IMR-90 (cell line): ENCODE data around the gene WSB2. TPM values are rescaled to one million over a fixed set of nuclear protein-coding genes. Genes with fewer than 3 reads are reported as not detected.
A peak's percentile ranks its signal among the peaks of the same experiment; 100 is the strongest.

Experiments
- ATAC-seq: fragments of 200-7000 bp; cut with Tn5 transposase; 2 replicates; pipeline ENCODE4 v1.9.1; 2020; ENCODE audit warnings: low read depth, mild to moderate bottlenecking, moderate library complexity
- BruUV-seq: library from RNA; stranded (reverse); fragments of 400-500 nt; replicated peaks from 2 replicates; lab custom pipeline; 2021; lab: Mats Ljungman, UMichigan
- CTCF ChIA-PET: fragments of 300-600 bp; formaldehyde crosslinking; extraction: SDS; loops from one replicate; lab custom pipeline; 2021; ENCODE audit warnings: antibody characterized with exemption; lab: Yijun Ruan, JAX
- POLR2A ChIA-PET: fragments of 300-600 bp; sonication (Branson Sonifier 250); formaldehyde crosslinking; loops from one replicate; lab custom pipeline; 2022; ENCODE audit warnings: antibody characterized with exemption; ENCODE audit not compliant: unreplicated experiment; lab: Charles Lee
- DNase-seq: peaks from one replicate; pipeline ENCODE4 v3.0.0; 2013
- H2AFZ ChIP-seq: replicated peaks from 2 replicates; pipeline ENCODE3; 2013; ENCODE audit warnings: low read length, mild to moderate bottlenecking; ENCODE audit not compliant: poor library complexity
- H2AK5ac ChIP-seq: 2 replicates; pipeline ENCODE4 v1.6.1; 2013; ENCODE audit warnings: low read depth, low read length, inconsistent platforms
- H2AK9ac ChIP-seq: replicated peaks from 2 replicates; pipeline ENCODE3; 2013; ENCODE audit warnings: mild to moderate bottlenecking, low read depth, low read length, moderate library complexity; ENCODE audit not compliant: poor library complexity
- H2BK120ac ChIP-seq: 2 replicates; pipeline ENCODE4 v1.6.1; 2013; ENCODE audit warnings: low read depth, low read length, inconsistent platforms
- H2BK15ac ChIP-seq: 3 replicates; pipeline ENCODE4 v1.6.1; 2013; ENCODE audit warnings: low read depth, low read length, inconsistent platforms
- H2BK20ac ChIP-seq: 2 replicates; pipeline ENCODE4 v1.6.1; 2013; ENCODE audit warnings: low read depth, mild to moderate bottlenecking, inconsistent platforms, low read length, moderate library complexity
- H2BK5ac ChIP-seq: 2 replicates; pipeline ENCODE4 v1.6.1; 2013; ENCODE audit warnings: mild to moderate bottlenecking, low read depth, low read length, inconsistent platforms; ENCODE audit not compliant: poor library complexity, severe bottlenecking
- H3K14ac ChIP-seq: replicated peaks from 2 replicates; pipeline ENCODE4 v1.6.1; 2013; ENCODE audit warnings: low read depth, low read length, inconsistent platforms
- H3K18ac ChIP-seq: 2 replicates; pipeline ENCODE4 v1.6.1; 2013; ENCODE audit warnings: low read depth, low read length, control low read depth
- H3K23ac ChIP-seq: 2 replicates; pipeline ENCODE4 v1.6.1; 2013; ENCODE audit warnings: low read depth, low read length, inconsistent platforms
- H3K27ac ChIP-seq: 2 replicates; pipeline ENCODE4 v1.5.1; 2013; ENCODE audit warnings: mild to moderate bottlenecking, control low read depth, low read length; ENCODE audit not compliant: insufficient read depth
- H3K27me3 ChIP-seq: 2 replicates; pipeline ENCODE4 v1.6.1; 2013; ENCODE audit warnings: low read length; ENCODE audit not compliant: control insufficient read depth, insufficient read depth
- H3K36me3 ChIP-seq: 2 replicates; pipeline ENCODE4 v1.6.1; 2013; ENCODE audit warnings: low read length, mixed read lengths; ENCODE audit not compliant: control insufficient read depth, insufficient read depth
- H3K4ac ChIP-seq: 2 replicates; pipeline ENCODE4 v1.6.1; 2013; ENCODE audit warnings: low read depth, low read length, inconsistent platforms
- H3K4me1 ChIP-seq: 2 replicates; pipeline ENCODE4 v1.6.1; 2013; ENCODE audit warnings: low read length, mixed read lengths; ENCODE audit not compliant: control insufficient read depth, insufficient read depth
- H3K4me2 ChIP-seq: 2 replicates; pipeline ENCODE4 v1.6.1; 2013; ENCODE audit warnings: low read depth, mild to moderate bottlenecking, control low read depth, low read length, moderate library complexity
- H3K4me3 ChIP-seq: 2 replicates; pipeline ENCODE4 v1.5.1; 2013; ENCODE audit warnings: low read depth, mild to moderate bottlenecking, control low read depth, low read length, moderate library complexity; ENCODE audit not compliant: insufficient read depth
- H3K56ac ChIP-seq: 2 replicates; pipeline ENCODE4 v1.6.1; 2013; ENCODE audit warnings: low read length, inconsistent platforms; ENCODE audit not compliant: insufficient read depth; ENCODE audit errors: extremely low read depth
- H3K79me1 ChIP-seq, 2 experiments: 2 replicates each; pipeline ENCODE4 v1.6.1; 2013; ENCODE audit warnings: low read length in 2 of 2, inconsistent platforms in 1 of 2, low read depth in 1 of 2
- H3K9ac ChIP-seq: 2 replicates; pipeline ENCODE4 v1.6.1; 2013; ENCODE audit warnings: low read depth, low read length, control low read depth
- H3K9me1 ChIP-seq: 2 replicates; pipeline ENCODE4 v1.6.1; 2013; ENCODE audit warnings: low read length, inconsistent platforms; ENCODE audit not compliant: insufficient read depth
- H3K9me3 ChIP-seq: 2 replicates; pipeline ENCODE4 v1.6.1; 2013; ENCODE audit warnings: low read length; ENCODE audit not compliant: control insufficient read depth, insufficient read depth
- H4K20me1 ChIP-seq: 2 replicates; pipeline ENCODE4 v1.6.1; 2013; ENCODE audit warnings: low read length, inconsistent platforms; ENCODE audit not compliant: insufficient read depth
- H4K5ac ChIP-seq: 2 replicates; pipeline ENCODE4 v1.6.1; 2013; ENCODE audit warnings: mild to moderate bottlenecking, low read depth, low read length, control low read depth
- H4K8ac ChIP-seq, 2 experiments: 2 replicates each; pipeline ENCODE4 v1.6.1; 2013; ENCODE audit warnings: low read depth in 2 of 2, low read length in 2 of 2, control low read depth in 1 of 2, inconsistent platforms in 1 of 2
- H4K91ac ChIP-seq: 2 replicates; pipeline ENCODE4 v1.6.1; 2013; ENCODE audit warnings: low read depth, low read length, inconsistent platforms; ENCODE audit not compliant: insufficient read depth
- BHLHE40 ChIP-seq: fragments of 150-350 bp; IDR thresholded peaks from 2 replicates; pipeline ENCODE4 v1.6.1; 2016; ENCODE audit warnings: mild to moderate bottlenecking, low read depth, low read length
- CEBPB ChIP-seq: IDR thresholded peaks from 2 replicates; pipeline ENCODE4 v1.6.1; 2012; ENCODE audit warnings: low read depth, low read length, improper control_type of control experiment
- CHD1 ChIP-seq: IDR thresholded peaks from 2 replicates; pipeline ENCODE4 v1.6.1; 2012; ENCODE audit warnings: low read depth, low read length, improper control_type of control experiment
- FOS ChIP-seq: fragments of 150-350 bp; IDR thresholded peaks from 2 replicates; pipeline ENCODE4 v1.6.1; 2016; ENCODE audit warnings: low read depth, low read length
- MAFK ChIP-seq: IDR thresholded peaks from 2 replicates; pipeline ENCODE4 v1.6.1; 2012; ENCODE audit warnings: low read depth, low read length, improper control_type of control experiment
- MAZ ChIP-seq: IDR thresholded peaks from 2 replicates; pipeline ENCODE4 v1.6.1; 2012; ENCODE audit warnings: low read depth, mild to moderate bottlenecking, low read length, improper control_type of control experiment, moderate library complexity, borderline replicate concordance
- NFE2L2 ChIP-seq: fragments of 150-350 bp; IDR thresholded peaks from 2 replicates; pipeline ENCODE4 v1.6.1; 2016; ENCODE audit warnings: low read depth, mild to moderate bottlenecking, low read length
- RAD21 ChIP-seq: IDR thresholded peaks from 2 replicates; pipeline ENCODE4 v1.6.1; 2012; ENCODE audit warnings: low read length, improper control_type of control experiment
- WGBS, 2 experiments: methylation state at CpG; one replicate each; pipeline versions ENCODE4 v1.1.5 to v1.1.7; 2013; ENCODE audit warnings: missing lambda C conversion rate in 2 of 2; ENCODE audit not compliant: insufficient read length in 1 of 2; ENCODE audit errors: extremely low coverage in 2 of 2; 5-methylcytosine and 5-hydroxymethylcytosine counted together
- dilution Hi-C: fragments of 300-500 bp; cut with HindIII; formaldehyde crosslinking; loops from one replicate; pipeline ENCODE4 v1.14.3; 2018; ENCODE audit warnings: low sequenced_read_pairs; ENCODE audit not compliant: unreplicated experiment
- in situ Hi-C: fragments of 300-500 bp; cut with MboI; formaldehyde crosslinking; loops from 3 replicates; pipeline ENCODE4 v1.14.3; 2019; ENCODE audit warnings: low sequenced_read_pairs, inconsistent platforms, mixed read lengths
- intact Hi-C: fragments of 100-400 bp; cut with micrococcal nuclease; formaldehyde crosslinking; loops from 2 replicates; pipeline ENCODE4 v1.10.0; 2022
- polyA plus RNA-seq, 3 experiments: library from polyadenylated mRNA; depleted of rRNA; stranded (reverse); fragments of >200 nt; gene quantifications; 2 replicates each; pipeline ENCODE4 v1.2.3, GENCODE V29; 2012; ENCODE audit warnings: low replicate concordance in 1 of 3
- total RNA-seq: library from RNA; depleted of rRNA; stranded (reverse); fragments of >200 nt; gene quantifications from 2 replicates; pipeline ENCODE4 v1.2.3, GENCODE V29; 2012
- TF ChIP-seq, protein P1 (sequence below): conservative IDR thresholded peaks from 2 replicates; pipeline ENCODE4 v1.5.1; 2012; ENCODE audit warnings: mild to moderate bottlenecking, low read depth, low read length, improper control_type of control experiment

WSB2 gene
- total and polyA plus RNA-seq, 2 of the 4 experiments (the other 2 are of a cell fraction), result 92.8 to 180 TPM

GRCh38 chr12:118073768-118074167 is 12.8 kb upstream of the WSB2 start:
- Histone ChIP-seq H3K27me3 (no peaks in the 10 kb centered on the region), H4K5ac (no peak overlapping the region), H2AFZ (peak overlapping the region; percentile 43), H4K91ac (no peak overlapping the region), H3K4me2 (no peak overlapping the region), H3K14ac (no peak overlapping the region), H3K23ac (no peak overlapping the region), H2AK5ac (no peak overlapping the region), H2BK120ac (no peak overlapping the region), H3K9me1 (0 out of 2 replicates have a peak, but pooled peaks cover 4% of the 10 kb centered on the region), H3K79me1 (no peaks in the 10 kb centered on the region), H4K20me1 (no peaks in the 10 kb centered on the region), H2AK9ac (no peak overlapping the region), H2BK15ac (no peak overlapping the region), H2BK5ac (peak overlapping the region; percentile 19), H3K56ac (no peak overlapping the region), H3K4me1 (no peaks in the 10 kb centered on the region), H3K4me3 (no peak overlapping the region), H3K9me3 (peaks cover 3% of the 10 kb centered on the region; the same call in 1 of the 2 replicates), H3K18ac (no peak overlapping the region), H4K8ac (no peak overlapping the region), H3K36me3 (peaks cover 9% of the 10 kb centered on the region), H2BK20ac (no peak overlapping the region), H3K4ac (no peak overlapping the region), H3K9ac (no peak overlapping the region), H3K27ac (no peak overlapping the region)
- ATAC-seq (no peak), DNase-seq (no peak)
- dilution Hi-C loops, result no loop called here
- intact Hi-C loops, result no loop called here
- in situ Hi-C loops, result no loop called here
- BruUV-seq, result no TSS peak
- CTCF ChIA-PET, result no interaction called here
- POLR2A ChIA-PET, result no interaction called here
- 100% methylated on average over 1 of the region's 4 CpGs; no CpG with 5 or more reads in 1 of the 2 experiments for WGBS, 2 experiments
- TF ChIP-seq, protein P1, sequence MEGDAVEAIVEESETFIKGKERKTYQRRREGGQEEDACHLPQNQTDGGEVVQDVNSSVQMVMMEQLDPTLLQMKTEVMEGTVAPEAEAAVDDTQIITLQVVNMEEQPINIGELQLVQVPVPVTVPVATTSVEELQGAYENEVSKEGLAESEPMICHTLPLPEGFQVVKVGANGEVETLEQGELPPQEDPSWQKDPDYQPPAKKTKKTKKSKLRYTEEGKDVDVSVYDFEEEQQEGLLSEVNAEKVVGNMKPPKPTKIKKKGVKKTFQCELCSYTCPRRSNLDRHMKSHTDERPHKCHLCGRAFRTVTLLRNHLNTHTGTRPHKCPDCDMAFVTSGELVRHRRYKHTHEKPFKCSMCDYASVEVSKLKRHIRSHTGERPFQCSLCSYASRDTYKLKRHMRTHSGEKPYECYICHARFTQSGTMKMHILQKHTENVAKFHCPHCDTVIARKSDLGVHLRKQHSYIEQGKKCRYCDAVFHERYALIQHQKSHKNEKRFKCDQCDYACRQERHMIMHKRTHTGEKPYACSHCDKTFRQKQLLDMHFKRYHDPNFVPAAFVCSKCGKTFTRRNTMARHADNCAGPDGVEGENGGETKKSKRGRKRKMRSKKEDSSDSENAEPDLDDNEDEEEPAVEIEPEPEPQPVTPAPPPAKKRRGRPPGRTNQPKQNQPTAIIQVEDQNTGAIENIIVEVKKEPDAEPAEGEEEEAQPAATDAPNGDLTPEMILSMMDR, result no peak
- no peak for TF ChIP-seq FOS
- TF ChIP-seq MAFK, result no peak
- no peak for TF ChIP-seq RAD21
- no peak for TF ChIP-seq BHLHE40
- no peak for TF ChIP-seq MAZ
- TF ChIP-seq NFE2L2, result no peak
- no peak for TF ChIP-seq CHD1
- TF ChIP-seq CEBPB, result no peak
